HepG2 (cell line): ENCODE data around the gene BAHD1. TPM values are rescaled to one million over a fixed set of nuclear protein-coding genes. Genes with fewer than 3 reads are reported as not detected.

Experiments
- ELF3 ChIP-seq: IDR thresholded peaks from 2 replicates; pipeline ENCODE4 v1.6.1; 2016; ENCODE audit warnings: missing genetic modification reagents, missing compliant biosample characterization
- FOSL2 ChIP-seq: sonication (generic); formaldehyde crosslinking; IDR thresholded peaks from 2 replicates; pipeline ENCODE4 v1.4.0; 2020; ENCODE audit warnings: missing genetic modification reagents
- MEIS2 ChIP-seq: sonication (generic); formaldehyde crosslinking; IDR thresholded peaks from 2 replicates; pipeline ENCODE4 v1.9.0; 2021; ENCODE audit warnings: mild to moderate bottlenecking, missing genetic modification reagents
- NFATC3 ChIP-seq: sonication (generic); formaldehyde crosslinking; IDR thresholded peaks from 2 replicates; pipeline ENCODE4 v1.5.1; 2020; ENCODE audit warnings: mild to moderate bottlenecking, missing genetic modification reagents
- NFE2L1 ChIP-seq: sonication (generic); formaldehyde crosslinking; IDR thresholded peaks from 2 replicates; pipeline ENCODE4 v1.4.0; 2020; ENCODE audit warnings: missing genetic modification reagents, mild to moderate bottlenecking, borderline replicate concordance
- NR3C1 ChIP-seq: sonication (generic); formaldehyde crosslinking; IDR thresholded peaks from 2 replicates; pipeline ENCODE4 v1.4.0; 2020; ENCODE audit warnings: missing genetic modification reagents
- PPARG ChIP-seq: conservative IDR thresholded peaks from 2 replicates; pipeline ENCODE4 v1.6.1; 2016; ENCODE audit warnings: missing biosample characterization, missing genetic modification reagents
- RARA ChIP-seq: IDR thresholded peaks from 2 replicates; pipeline ENCODE4 v1.6.1; 2016; ENCODE audit warnings: missing genetic modification reagents, missing compliant biosample characterization
- ZNF251 ChIP-seq: sonication (generic); formaldehyde crosslinking; IDR thresholded peaks from 2 replicates; pipeline ENCODE4 v1.9.0; 2021; ENCODE audit warnings: mild to moderate bottlenecking, missing genetic modification reagents
- ZNF30 ChIP-seq: sonication (generic); formaldehyde crosslinking; IDR thresholded peaks from 2 replicates; pipeline ENCODE4 v1.5.0; 2020; ENCODE audit warnings: mild to moderate bottlenecking, missing genetic modification reagents
- ZNF501 ChIP-seq: sonication (generic); formaldehyde crosslinking; IDR thresholded peaks from 2 replicates; pipeline ENCODE4 v1.5.1; 2020; ENCODE audit warnings: mild to moderate bottlenecking, moderate library complexity, missing genetic modification reagents
- polyA plus RNA-seq, 8 experiments: library from polyadenylated mRNA; depleted of rRNA in 3 of 8; stranded (reverse) in 7 of 8; unstranded in 1 of 8; fragments of >200 nt; fragmentation: Illumina TruSeq in 4 of 8; extraction: Trizol in 4 of 8; gene quantifications; 2 replicates each; pipeline versions ENCODE4 v1.2.1 to v1.2.3, GENCODE V29; 2011 to 2016; ENCODE audit warnings: low read depth in 4 of 8, missing spikeins in 1 of 8, mixed read lengths in 1 of 8; ENCODE audit not compliant: insufficient read depth in 1 of 8
- total RNA-seq, 5 experiments: library from RNA; depleted of rRNA; stranded (reverse); fragments of >200 nt; fragmentation: Illumina TruSeq; extraction: Trizol; gene quantifications; 2 replicates each; pipeline ENCODE4 v1.2.3, GENCODE V29; 2016; ENCODE audit warnings: low read depth in 1 of 5
- TF ChIP-seq, protein P1 (sequence below): sonication (generic); formaldehyde crosslinking; conservative IDR thresholded peaks from 2 replicates; pipeline ENCODE4 v1.8.0; 2022; ENCODE audit warnings: mild to moderate bottlenecking, moderate library complexity, missing genetic modification reagents
- TF ChIP-seq, protein P2 (sequence below), 2 experiments: fragments of 450-650 bp in 1 of 2; sonication (generic) in 1 of 2; formaldehyde crosslinking; IDR thresholded peaks; 2 replicates each; pipeline versions ENCODE4 v1.5.0 to v1.8.0; 2020 to 2022; ENCODE audit warnings: mild to moderate bottlenecking in 1 of 2, missing genetic modification reagents in 1 of 2
- TF ChIP-seq, protein P3 (sequence below): sonication (generic); formaldehyde crosslinking; IDR thresholded peaks from 2 replicates; pipeline ENCODE4 v1.9.0; 2021; ENCODE audit warnings: missing genetic modification reagents, borderline replicate concordance
- TF ChIP-seq, protein P4 (sequence below): IDR thresholded peaks from 2 replicates; pipeline ENCODE4 v1.6.1; 2012; ENCODE audit warnings: low read depth, low read length, improper control_type of control experiment
- TF ChIP-seq, protein P5 (sequence below): sonication (generic); formaldehyde crosslinking; IDR thresholded peaks from 2 replicates; pipeline ENCODE4 v1.4.0; 2020; ENCODE audit warnings: missing genetic modification reagents
- TF ChIP-seq, protein P6 (sequence below): IDR thresholded peaks from 2 replicates; pipeline ENCODE4 v1.6.1; 2012; ENCODE audit warnings: inconsistent platforms
- TF ChIP-seq, protein P7 (sequence below): sonication (generic); IDR thresholded peaks from 2 replicates; pipeline ENCODE4 v1.6.1; 2016; ENCODE audit warnings: low read depth, borderline replicate concordance
- TF ChIP-seq, protein P8 (sequence below): fragments of 450-650 bp; IDR thresholded peaks from 2 replicates; pipeline ENCODE4 v1.6.1; 2016

BAHD1 gene
- total and polyA plus RNA-seq, 2 of the 13 experiments (the other 11 are each of a cell fraction or from before 2014, with no cell fraction given): 3.3 to 8.7 TPM

DNA sequence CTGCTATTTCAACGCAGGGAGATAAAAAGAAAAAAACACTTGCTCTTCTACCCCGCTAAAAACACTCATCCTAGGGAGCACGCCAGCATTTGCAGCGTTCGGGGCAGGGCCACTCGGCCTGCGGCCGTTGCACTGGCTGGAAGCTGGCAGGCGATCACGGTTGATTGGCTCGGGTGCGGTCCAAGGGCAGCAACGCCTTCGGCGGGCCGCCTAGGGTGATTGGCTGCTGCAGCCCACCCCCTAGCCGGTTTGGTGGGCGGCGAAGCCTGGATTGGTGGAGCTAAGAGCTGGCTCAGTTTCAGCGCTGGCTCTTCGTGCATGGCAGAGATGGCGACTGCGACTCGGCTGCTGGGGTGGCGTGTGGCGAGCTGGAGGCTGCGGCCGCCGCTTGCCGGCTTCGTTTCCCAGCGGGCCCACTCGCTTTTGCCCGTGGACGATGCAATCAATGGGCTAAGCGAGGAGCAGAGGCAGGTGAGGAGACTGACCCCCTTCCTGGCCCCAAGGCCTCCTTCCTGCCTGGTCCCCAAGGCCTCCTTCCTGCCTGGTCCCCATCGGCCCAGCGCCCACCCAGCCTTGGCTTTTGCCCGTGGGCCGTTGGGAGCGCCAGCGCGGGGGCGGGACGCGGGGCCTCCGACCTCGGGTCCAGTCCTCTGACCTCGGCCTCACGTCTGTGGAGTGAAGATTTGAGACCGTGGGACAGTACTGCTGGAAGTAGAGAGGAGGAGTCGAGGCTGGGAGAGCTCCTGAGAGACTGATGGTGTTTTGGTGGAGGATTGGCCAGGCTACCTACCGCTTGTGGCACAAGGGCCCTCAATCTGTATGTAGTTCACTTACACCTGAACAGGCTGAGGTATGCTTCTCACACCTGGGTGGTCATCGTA lies 35.0 kb upstream of the BAHD1 start, which contains the start of gene IVD (continued):
- TF ChIP-seq, protein P1, sequence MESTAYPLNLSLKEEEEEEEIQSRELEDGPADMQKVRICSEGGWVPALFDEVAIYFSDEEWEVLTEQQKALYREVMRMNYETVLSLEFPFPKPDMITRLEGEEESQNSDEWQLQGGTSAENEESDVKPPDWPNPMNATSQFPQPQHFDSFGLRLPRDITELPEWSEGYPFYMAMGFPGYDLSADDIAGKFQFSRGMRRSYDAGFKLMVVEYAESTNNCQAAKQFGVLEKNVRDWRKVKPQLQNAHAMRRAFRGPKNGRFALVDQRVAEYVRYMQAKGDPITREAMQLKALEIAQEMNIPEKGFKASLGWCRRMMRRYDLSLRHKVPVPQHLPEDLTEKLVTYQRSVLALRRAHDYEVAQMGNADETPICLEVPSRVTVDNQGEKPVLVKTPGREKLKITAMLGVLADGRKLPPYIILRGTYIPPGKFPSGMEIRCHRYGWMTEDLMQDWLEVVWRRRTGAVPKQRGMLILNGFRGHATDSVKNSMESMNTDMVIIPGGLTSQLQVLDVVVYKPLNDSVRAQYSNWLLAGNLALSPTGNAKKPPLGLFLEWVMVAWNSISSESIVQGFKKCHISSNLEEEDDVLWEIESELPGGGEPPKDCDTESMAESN (CRISPR knock-in tag): peak; percentile 61; the same call in 1 of the 2 replicates
- TF ChIP-seq, protein P2, sequence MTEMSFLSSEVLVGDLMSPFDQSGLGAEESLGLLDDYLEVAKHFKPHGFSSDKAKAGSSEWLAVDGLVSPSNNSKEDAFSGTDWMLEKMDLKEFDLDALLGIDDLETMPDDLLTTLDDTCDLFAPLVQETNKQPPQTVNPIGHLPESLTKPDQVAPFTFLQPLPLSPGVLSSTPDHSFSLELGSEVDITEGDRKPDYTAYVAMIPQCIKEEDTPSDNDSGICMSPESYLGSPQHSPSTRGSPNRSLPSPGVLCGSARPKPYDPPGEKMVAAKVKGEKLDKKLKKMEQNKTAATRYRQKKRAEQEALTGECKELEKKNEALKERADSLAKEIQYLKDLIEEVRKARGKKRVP (CRISPR knock-in tag; IDR thresholded peaks at IDR 0.05): peak in 1 of 2 experiments; percentile 26; a peak in 1 of 4 replicates
- TF ChIP-seq ZNF251 (CRISPR knock-in tag) (no peak), NR3C1 (CRISPR knock-in tag) (no peak), ELF3 (CRISPR knock-in tag) (peak; percentile 19; the same call in 1 of the 2 replicates), MEIS2 (CRISPR knock-in tag) (no peak), FOSL2 (CRISPR knock-in tag) (peak; percentile 30; the same call in 1 of the 2 replicates), RARA (no peak), NFATC3 (CRISPR knock-in tag) (no peak), NFE2L1 (CRISPR knock-in tag) (no peak), ZNF501 (peak; percentile 66), ZNF30 (CRISPR knock-in tag) (no peak), PPARG (no peak)
- TF ChIP-seq, protein P3, sequence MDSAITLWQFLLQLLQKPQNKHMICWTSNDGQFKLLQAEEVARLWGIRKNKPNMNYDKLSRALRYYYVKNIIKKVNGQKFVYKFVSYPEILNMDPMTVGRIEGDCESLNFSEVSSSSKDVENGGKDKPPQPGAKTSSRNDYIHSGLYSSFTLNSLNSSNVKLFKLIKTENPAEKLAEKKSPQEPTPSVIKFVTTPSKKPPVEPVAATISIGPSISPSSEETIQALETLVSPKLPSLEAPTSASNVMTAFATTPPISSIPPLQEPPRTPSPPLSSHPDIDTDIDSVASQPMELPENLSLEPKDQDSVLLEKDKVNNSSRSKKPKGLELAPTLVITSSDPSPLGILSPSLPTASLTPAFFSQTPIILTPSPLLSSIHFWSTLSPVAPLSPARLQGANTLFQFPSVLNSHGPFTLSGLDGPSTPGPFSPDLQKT (CRISPR knock-in tag): no peak
- TF ChIP-seq, protein P4, sequence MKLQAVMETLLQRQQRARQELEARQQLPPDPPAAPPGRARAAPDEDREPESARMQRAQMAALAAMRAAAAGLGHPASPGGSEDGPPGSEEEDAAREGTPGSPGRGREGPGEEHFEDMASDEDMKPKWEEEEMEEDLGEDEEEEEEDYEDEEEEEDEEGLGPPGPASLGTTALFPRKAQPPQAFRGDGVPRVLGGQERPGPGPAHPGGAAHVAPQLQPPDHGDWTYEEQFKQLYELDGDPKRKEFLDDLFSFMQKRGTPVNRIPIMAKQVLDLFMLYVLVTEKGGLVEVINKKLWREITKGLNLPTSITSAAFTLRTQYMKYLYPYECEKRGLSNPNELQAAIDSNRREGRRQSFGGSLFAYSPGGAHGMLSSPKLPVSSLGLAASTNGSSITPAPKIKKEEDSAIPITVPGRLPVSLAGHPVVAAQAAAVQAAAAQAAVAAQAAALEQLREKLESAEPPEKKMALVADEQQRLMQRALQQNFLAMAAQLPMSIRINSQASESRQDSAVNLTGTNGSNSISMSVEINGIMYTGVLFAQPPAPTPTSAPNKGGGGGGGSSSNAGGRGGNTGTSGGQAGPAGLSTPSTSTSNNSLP: no peak
- TF ChIP-seq, protein P5, sequence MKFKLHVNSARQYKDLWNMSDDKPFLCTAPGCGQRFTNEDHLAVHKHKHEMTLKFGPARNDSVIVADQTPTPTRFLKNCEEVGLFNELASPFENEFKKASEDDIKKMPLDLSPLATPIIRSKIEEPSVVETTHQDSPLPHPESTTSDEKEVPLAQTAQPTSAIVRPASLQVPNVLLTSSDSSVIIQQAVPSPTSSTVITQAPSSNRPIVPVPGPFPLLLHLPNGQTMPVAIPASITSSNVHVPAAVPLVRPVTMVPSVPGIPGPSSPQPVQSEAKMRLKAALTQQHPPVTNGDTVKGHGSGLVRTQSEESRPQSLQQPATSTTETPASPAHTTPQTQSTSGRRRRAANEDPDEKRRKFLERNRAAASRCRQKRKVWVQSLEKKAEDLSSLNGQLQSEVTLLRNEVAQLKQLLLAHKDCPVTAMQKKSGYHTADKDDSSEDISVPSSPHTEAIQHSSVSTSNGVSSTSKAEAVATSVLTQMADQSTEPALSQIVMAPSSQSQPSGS (CRISPR knock-in tag): peak; percentile 40; the same call in 1 of the 2 replicates
- TF ChIP-seq, protein P6, sequence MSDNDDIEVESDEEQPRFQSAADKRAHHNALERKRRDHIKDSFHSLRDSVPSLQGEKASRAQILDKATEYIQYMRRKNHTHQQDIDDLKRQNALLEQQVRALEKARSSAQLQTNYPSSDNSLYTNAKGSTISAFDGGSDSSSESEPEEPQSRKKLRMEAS: peak; percentile 85
- TF ChIP-seq, protein P7, sequence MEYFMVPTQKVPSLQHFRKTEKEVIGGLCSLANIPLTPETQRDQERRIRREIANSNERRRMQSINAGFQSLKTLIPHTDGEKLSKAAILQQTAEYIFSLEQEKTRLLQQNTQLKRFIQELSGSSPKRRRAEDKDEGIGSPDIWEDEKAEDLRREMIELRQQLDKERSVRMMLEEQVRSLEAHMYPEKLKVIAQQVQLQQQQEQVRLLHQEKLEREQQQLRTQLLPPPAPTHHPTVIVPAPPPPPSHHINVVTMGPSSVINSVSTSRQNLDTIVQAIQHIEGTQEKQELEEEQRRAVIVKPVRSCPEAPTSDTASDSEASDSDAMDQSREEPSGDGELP: no peak; the same call in 1 of the 2 replicates
- TF ChIP-seq, protein P8, sequence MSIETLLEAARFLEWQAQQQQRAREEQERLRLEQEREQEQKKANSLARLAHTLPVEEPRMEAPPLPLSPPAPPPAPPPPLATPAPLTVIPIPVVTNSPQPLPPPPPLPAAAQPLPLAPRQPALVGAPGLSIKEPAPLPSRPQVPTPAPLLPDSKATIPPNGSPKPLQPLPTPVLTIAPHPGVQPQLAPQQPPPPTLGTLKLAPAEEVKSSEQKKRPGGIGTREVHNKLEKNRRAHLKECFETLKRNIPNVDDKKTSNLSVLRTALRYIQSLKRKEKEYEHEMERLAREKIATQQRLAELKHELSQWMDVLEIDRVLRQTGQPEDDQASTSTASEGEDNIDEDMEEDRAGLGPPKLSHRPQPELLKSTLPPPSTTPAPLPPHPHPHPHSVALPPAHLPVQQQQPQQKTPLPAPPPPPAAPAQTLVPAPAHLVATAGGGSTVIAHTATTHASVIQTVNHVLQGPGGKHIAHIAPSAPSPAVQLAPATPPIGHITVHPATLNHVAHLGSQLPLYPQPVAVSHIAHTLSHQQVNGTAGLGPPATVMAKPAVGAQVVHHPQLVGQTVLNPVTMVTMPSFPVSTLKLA: no peak
